HUES64 (cell line): ENCODE measurements around the gene SCN2B.

Experiments
- H3K27ac ChIP-seq: 2 replicates; pipeline ENCODE4 v1.7.0; 2013; ENCODE audit warnings: low read depth, low read length, inconsistent platforms
- H3K27me3 ChIP-seq: 2 replicates; pipeline ENCODE4 v1.6.1; 2013; ENCODE audit warnings: mild to moderate bottlenecking, low read length; ENCODE audit not compliant: insufficient read depth
- H3K36me3 ChIP-seq: 2 replicates; pipeline ENCODE4 v1.6.1; 2013; ENCODE audit warnings: mild to moderate bottlenecking, low read length; ENCODE audit not compliant: insufficient read depth
- H3K4me1 ChIP-seq: 2 replicates; pipeline ENCODE4 v1.6.1; 2013; ENCODE audit warnings: mild to moderate bottlenecking, low read length, moderate library complexity; ENCODE audit not compliant: insufficient read depth
- H3K4me3 ChIP-seq: 2 replicates; pipeline ENCODE4 v1.5.1; 2013; ENCODE audit warnings: mild to moderate bottlenecking, low read length, moderate library complexity
- H3K9ac ChIP-seq: 2 replicates; pipeline ENCODE4 v1.6.1; 2013; ENCODE audit warnings: mild to moderate bottlenecking, low read depth, low read length
- H3K9me3 ChIP-seq: 2 replicates; pipeline ENCODE4 v1.6.1; 2013; ENCODE audit warnings: low read depth, low read length; ENCODE audit not compliant: insufficient read depth
- WGBS: fragments of 150-250, 120-280 bp; methylation state at CpG from one replicate; pipeline ENCODE4 v1.1.7; 2013; ENCODE audit warnings: missing lambda C conversion rate; 5-methylcytosine and 5-hydroxymethylcytosine counted together

The SCN2B gene

DNA sequence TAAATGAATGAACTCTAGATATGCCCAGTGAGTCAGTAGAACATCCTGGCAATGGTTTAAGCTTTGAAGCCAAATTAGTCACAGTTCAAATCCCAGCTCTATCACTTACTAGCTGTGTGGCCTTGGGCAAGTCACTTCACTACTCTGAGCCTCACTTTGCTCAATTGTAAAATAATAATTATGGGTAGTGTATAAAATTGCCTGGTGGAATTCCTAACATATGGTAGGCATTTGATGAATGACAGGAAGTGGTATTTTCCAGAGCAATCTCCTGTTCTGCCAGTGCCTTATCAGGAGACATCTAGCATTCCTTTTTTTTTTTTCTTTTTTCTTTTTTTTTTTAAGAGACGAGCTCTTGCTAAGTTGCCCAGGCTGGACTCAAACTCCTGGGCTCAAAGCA is 36.9 kb downstream of the SCN2B start:
- Histone ChIP-seq H3K4me1 (no peaks in the 10 kb centered on the region), H3K9ac (no peak overlapping the region), H3K9me3 (no peaks in the 10 kb centered on the region), H3K4me3 (no peak overlapping the region), H3K36me3 (no peaks in the 10 kb centered on the region), H3K27ac (no peak overlapping the region), H3K27me3 (peaks cover 19% of the 10 kb centered on the region; the same call in 1 of the 2 replicates)
- 92% methylated on average over 1 of the region's 1 CpG for WGBS

DNA sequence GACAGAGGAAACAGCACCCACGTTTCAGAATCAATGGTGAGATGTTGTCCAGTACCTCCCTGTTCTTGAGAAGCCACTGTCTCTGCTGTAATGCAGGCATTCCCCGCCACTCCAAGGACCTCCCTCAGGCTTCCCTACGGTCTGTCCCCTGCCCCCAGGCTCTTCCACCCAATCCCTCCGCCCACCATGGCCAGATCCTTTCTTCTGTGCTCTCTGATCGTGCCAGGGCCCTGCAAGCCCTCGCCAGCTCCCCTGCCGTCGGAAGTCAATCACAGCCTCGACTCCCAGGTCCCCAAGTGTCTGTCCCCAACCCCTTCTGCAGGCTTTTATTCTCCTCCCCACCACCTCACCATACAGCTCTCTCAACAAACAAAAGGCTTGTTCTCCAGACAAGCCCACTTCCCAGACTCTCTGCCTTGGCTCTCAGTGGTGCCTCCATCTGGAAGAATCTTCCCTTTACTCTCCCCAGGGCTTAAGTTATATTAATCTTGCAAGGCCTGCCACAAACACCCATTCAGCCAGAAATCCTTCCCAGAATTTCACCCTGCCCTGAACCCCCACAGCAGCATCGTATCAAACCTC is 37.5 kb downstream of the SCN2B start:
- Histone ChIP-seq H3K27ac (no peak overlapping the region), H3K4me3 (no peak overlapping the region), H3K9ac (no peak overlapping the region), H3K36me3 (no peaks in the 10 kb centered on the region), H3K27me3 (peaks cover 13% of the 10 kb centered on the region; the same call in 1 of the 2 replicates), H3K4me1 (no peaks in the 10 kb centered on the region), H3K9me3 (no peaks in the 10 kb centered on the region)
- 40% methylated on average over 10 of the region's 10 CpGs for WGBS

DNA sequence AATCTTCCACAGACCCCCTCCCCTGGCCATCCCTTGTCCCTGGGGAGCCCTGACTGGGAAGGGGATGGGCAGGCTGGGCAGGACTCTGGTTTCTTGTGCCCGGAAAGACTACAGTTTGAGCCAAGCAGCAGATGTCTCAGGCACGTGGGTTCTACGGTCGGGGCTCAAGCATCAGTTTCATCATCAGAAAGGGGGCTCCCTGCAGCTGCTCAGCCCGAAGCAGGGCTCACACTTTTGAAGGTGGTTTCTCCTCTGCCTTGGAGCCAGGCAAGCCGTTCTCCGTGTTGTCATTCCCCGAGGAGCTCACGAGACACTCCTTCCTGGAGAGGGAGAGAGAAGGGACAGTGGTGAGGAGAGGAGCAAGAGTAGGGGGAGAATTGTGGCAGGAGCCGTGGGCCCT is 39.6 kb downstream of the SCN2B start:
- H3K4me3 ChIP-seq: no peak overlapping the region
- WGBS: 90% methylated on average over 10 of the region's 10 CpGs
- H3K27me3 ChIP-seq: no peaks in the 10 kb centered on the region
- no peaks in the 10 kb centered on the region for H3K9me3 ChIP-seq
- no peak overlapping the region for H3K9ac ChIP-seq
- H3K27ac ChIP-seq: no peak overlapping the region
- H3K4me1 ChIP-seq: no peaks in the 10 kb centered on the region
- no peaks in the 10 kb centered on the region for H3K36me3 ChIP-seq

DNA sequence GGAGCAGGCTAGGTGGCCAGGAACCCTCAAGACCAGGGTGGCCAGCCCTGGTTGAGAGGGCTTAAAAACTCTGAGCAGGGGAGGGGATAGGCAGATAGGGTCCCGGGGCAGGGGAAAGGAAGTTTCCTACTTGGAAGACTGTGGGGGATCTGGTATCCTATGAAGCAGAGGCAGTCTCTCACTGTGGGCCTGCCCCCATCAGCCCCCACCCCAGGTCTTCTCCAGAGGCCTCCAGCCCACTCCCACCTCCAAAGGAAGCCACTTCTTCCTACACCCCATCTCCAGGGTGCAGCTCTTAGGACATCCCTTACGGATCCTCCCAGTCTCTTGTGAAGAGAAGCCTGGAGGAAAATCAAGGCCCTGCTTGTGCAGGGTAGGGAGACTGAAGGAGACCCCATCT is 40.1 kb downstream of the SCN2B start:
- H3K4me3 ChIP-seq: no peak overlapping the region
- H3K27ac ChIP-seq: no peak overlapping the region
- no peaks in the 10 kb centered on the region for H3K36me3 ChIP-seq
- WGBS: 96% methylated on average over 2 of the region's 2 CpGs
- no peaks in the 10 kb centered on the region for H3K9me3 ChIP-seq
- no peaks in the 10 kb centered on the region for H3K27me3 ChIP-seq
- H3K4me1 ChIP-seq: no peaks in the 10 kb centered on the region
- H3K9ac ChIP-seq: no peak overlapping the region

DNA sequence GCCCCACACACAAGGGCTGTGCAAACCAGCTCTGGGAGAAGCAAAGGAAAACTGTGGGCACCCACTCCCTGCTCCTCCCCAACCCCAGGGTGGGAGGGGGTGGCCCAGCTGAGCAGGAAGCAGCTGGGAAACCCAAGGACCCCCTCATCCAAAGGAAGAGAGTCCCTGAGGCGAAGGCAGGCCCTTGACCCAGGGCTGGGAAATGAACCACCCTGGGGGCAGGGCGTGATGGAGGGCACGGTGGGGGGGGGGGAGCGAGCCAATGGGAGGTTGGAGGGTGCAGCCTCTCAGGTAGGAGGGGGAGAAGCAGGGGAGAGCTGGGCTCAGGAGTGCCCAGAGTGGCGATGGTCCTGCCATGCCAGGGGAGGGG is 40.7 kb downstream of the SCN2B start:
- H3K36me3 ChIP-seq: no peaks in the 10 kb centered on the region
- H3K27me3 ChIP-seq: no peaks in the 10 kb centered on the region
- no peak overlapping the region for H3K4me3 ChIP-seq
- H3K27ac ChIP-seq: no peak overlapping the region
- 91% methylated on average over 5 of the region's 5 CpGs for WGBS
- no peaks in the 10 kb centered on the region for H3K4me1 ChIP-seq
- H3K9me3 ChIP-seq: no peaks in the 10 kb centered on the region
- no peak overlapping the region for H3K9ac ChIP-seq

DNA sequence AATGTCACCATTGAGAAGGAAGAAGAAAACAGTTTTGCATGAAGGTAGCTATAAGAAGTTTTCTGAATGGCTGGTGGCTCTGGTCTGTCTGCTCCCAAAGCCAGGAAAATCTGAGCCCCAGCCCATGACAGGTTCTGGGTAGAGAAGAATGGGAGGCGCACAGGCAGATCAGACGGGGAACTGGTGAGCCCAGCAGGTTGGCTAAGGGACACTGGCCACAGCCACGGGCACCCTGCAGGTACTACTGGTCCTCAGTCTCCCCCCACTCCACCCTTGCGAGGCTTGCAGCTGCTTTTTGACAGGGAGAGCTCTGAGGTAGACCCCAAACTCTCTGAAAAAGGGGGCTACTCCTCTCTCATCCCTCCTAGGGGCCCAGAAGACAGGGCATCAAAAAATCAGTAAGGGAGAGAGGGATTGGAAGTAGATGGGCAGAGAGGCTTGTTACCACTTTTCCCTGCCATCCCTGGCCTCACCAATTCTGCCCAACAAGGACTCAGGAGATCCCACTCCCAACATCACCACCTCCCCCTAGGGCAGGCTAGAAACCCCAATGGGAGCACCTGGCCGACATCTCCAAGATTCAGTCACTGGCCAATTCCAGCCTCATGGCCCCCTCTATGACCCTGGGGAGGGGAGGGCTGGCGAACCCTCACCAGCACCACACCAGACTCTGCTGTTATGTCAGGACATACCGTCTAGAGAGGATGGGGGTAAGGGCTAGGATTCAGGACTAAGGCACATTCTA is 41.2 kb downstream of the SCN2B start:
- Histone ChIP-seq H3K4me1 (no peaks in the 10 kb centered on the region), H3K9me3 (no peaks in the 10 kb centered on the region), H3K4me3 (no peak overlapping the region), H3K27ac (no peak overlapping the region), H3K9ac (no peak overlapping the region), H3K27me3 (no peaks in the 10 kb centered on the region), H3K36me3 (no peaks in the 10 kb centered on the region)
- 85% methylated on average over 7 of the region's 7 CpGs for WGBS

DNA sequence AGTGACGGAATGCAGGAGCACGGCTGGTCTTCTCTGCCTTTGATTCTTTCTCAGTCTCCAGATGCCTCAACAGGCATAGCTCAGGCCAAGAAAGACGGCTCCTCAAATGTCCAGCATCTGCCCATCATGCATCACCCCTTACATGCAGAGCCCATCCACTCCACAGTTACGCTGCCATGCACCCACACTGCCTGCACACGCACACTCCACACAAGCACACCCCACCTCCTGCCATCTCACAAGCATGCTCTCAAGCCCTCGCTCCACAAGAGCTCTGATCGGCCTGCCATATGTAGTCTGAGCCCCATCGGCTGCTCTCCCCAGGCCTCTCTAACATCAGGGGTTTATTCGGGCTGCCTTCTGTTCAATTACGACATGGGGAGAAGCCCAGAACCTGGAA is 42.6 kb downstream of the SCN2B start:
- Histone ChIP-seq H3K4me3 (no peak overlapping the region), H3K9ac (no peak overlapping the region), H3K9me3 (no peaks in the 10 kb centered on the region), H3K4me1 (no peaks in the 10 kb centered on the region), H3K27ac (no peak overlapping the region), H3K36me3 (no peaks in the 10 kb centered on the region), H3K27me3 (no peaks in the 10 kb centered on the region)
- WGBS: 92% methylated on average over 10 of the region's 10 CpGs

DNA sequence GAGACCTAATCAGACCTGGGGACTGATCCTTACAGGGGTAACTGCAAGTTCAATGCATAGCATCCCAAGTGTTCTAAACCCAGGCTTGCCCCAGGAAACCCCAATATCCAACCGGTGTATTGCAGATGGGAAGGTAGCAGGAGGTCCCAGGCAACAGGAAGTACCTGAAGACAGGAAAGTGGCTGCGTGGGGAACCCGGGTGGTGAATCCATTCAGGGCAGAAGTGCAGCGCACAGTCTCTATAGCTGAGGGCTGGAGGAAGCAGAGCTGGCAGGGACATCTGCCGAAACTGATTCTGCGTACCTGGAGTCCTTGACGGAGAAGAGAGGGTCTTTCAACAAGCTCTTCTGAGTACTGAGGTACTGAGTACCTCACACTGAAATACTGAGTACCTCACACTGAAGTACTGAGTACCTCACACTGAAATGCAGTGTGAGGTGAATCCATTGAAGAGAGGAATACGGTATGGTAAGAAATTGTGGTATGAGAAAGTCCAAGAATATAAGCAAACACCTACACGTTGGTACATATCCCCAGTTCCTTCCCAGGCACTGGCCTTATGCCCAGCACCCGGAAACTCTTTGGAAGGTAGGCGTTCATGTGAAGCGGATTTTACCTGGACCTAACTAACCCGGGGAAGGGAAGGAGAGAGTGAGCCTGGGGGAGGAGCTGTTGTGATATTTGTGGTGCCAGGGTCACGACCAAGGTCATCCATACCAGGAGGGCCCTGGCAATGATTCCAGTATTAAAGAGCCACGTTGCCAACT is 43.9 kb downstream of the SCN2B start:
- H3K9ac ChIP-seq: no peak overlapping the region
- no peak overlapping the region for H3K4me3 ChIP-seq
- WGBS: 91% methylated on average over 14 of the region's 15 CpGs
- H3K4me1 ChIP-seq: no peaks in the 10 kb centered on the region
- H3K36me3 ChIP-seq: no peaks in the 10 kb centered on the region
- no peaks in the 10 kb centered on the region for H3K9me3 ChIP-seq
- H3K27ac ChIP-seq: no peak overlapping the region
- H3K27me3 ChIP-seq: no peaks in the 10 kb centered on the region

DNA sequence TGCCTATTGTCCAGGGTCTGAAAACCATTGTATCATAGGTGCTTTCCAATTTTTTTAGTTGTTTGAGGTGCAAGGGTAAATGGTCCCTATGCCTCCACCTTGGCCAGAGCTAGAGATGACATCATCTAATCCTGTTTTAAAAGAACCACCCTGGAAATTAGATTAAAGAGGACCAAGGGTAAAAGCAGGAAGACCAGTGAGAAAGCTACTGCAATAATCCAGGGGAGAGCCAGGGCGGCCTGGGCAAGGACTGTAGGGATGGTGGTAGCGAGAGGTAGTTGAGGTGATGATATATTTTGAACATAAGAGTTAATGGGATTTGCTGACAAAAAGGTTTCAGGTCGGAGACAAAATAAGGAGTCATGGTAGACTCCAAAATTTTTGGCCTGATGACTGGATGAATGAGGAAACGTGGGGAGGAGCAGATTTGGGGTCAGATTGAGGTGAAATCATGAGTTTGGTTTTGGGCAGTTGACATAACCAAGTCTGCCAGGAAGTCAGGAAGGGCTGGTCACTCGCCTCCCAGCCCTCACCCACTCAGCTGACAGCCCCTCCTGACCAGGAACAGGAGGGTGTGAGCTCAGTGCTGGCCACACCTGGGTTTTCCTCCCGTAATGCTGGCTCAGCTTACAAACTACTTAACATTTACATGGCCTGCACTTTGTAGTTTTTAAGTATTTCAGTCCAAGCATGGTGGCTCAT is 46.8 kb downstream of the SCN2B start:
- H3K27ac ChIP-seq: no peak overlapping the region
- no peaks in the 10 kb centered on the region for H3K36me3 ChIP-seq
- H3K9ac ChIP-seq: no peak overlapping the region
- H3K27me3 ChIP-seq: no peaks in the 10 kb centered on the region
- no peak overlapping the region for H3K4me3 ChIP-seq
- no peaks in the 10 kb centered on the region for H3K4me1 ChIP-seq
- no peaks in the 10 kb centered on the region for H3K9me3 ChIP-seq
- WGBS: 86% methylated on average over 6 of the region's 6 CpGs

DNA sequence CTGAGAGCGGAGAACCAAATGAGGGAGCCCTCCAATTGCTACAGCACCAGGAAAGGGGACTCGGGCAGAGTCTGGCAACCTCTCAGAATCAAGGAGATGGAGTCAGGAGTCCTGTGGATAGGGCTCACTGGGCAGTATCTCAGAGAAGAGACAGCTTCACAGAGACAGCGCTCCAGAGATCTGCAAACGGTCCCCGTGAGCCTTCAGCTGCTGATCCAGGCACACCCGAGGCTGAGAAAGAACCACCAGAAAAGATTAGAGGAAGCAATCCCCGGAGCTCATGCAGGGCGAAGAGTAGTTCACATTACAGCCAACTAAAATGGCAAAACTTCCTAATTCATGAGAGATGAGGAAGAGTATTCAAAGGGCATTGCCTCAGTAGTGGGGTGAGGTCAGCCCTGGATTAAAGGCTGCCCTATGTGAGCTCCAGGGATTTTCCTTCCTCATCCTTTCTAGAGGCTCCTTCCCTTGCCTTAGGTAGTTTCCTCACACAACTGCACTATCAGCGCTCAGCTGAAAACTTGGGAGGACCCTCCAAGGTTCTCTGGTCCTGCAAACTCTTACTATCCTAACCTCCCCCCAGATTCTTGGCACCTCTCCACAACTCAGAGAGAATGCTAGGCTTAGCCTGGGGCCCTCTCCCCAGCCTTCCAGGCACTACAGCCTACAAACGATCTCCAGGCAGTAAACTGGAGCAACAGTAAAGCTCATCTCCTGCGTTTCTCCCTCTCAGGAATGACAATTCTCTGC is 47.5 kb downstream of the SCN2B start:
- H3K9ac ChIP-seq: no peak overlapping the region
- no peak overlapping the region for H3K4me3 ChIP-seq
- no peaks in the 10 kb centered on the region for H3K9me3 ChIP-seq
- no peaks in the 10 kb centered on the region for H3K27me3 ChIP-seq
- H3K27ac ChIP-seq: no peak overlapping the region
- no peaks in the 10 kb centered on the region for H3K4me1 ChIP-seq
- WGBS: 91% methylated on average over 11 of the region's 11 CpGs
- H3K36me3 ChIP-seq: no peaks in the 10 kb centered on the region
